ENCODE measurements around the gene CLDN5.

The CLDN5 gene

DNA sequence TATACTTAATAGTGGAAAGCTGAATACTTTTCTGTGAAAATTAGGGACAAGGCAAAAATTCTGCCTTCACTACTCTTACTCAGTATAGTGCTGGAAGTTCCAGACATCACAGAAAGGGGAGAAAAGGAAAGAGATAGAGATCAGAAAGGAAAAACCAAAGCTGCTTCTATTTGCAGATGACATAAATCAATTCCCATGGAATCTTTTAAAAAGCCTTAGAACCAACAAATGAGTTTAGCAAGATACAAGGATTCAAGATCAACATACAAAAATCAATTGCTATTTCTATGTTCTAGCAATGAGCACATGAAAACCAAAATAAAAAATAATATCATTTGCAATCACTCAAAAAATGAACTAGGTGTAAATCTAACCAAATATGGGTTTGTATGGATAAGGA, 16.2 kb upstream of the CLDN5 start:
- no peak for DNase-seq
- Histone ChIP-seq H2AFZ (ENCODE audit: low read depth, low read length) (no peak overlapping the region), H3K27me3 (ENCODE audit: insufficient read depth, low read length, poor library complexity) (no peaks in the 10 kb centered on the region), H3K4me1 (ENCODE audit: insufficient read depth, low read length) (no peaks in the 10 kb centered on the region), H3K4me3 (ENCODE audit: low read depth in 1 of 2, low read length in 2 of 2) (no peak overlapping the region), H3K79me2 (ENCODE audit: insufficient read depth, low read length) (no peaks in the 10 kb centered on the region), H3K9ac (ENCODE audit: low read depth, low read length) (no peak overlapping the region), H3K4me2 (ENCODE audit: insufficient read depth, low read length) (no peak overlapping the region), H3K9me3 (ENCODE audit: insufficient read depth, low read length, severe bottlenecking) (no peaks in the 10 kb centered on the region), H4K20me1 (ENCODE audit: insufficient read depth, low read length) (no peaks in the 10 kb centered on the region), H3K36me3 (ENCODE audit: insufficient read depth, low read length) (no peaks in the 10 kb centered on the region), H3K27ac (ENCODE audit: low read length) (no peak overlapping the region)
- ATAC-seq (ENCODE audit: insufficient read depth, low read depth), result no peak
- TF ChIP-seq CTCF (IDR thresholded peaks at IDR 0.05; ENCODE audit: borderline replicate concordance, extremely low read depth, low read length, poor library complexity, severe bottlenecking) (no peak), EZH2 (IDR thresholded peaks at IDR 0.05; ENCODE audit: borderline replicate concordance, low read depth, low read length, severe bottlenecking) (no peak)

DNA sequence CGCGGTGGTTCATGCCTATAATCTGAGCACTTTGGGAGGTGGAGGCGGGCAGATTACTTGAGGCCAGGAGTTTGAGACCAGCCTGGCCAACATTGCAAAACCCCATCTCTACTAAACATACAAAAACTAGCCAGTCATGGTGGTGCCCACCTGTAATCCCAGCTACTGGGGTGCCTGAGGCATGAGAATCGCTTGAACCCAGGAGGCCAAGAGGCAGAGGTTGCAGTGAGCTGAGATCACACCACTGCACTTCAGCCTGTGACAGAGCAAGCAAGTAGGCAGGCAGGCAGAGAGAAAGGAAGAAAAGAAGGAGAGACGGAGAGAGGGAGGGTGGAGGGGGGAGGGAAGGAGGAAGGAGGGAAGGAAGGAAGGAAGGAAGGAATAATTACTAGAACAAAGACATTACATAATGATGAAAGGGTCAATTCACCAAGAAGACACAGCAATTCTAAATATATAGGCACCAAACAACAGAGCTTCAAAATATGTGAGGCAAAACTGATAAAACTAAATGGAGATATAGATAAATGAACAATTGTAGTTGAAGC, 13.8 kb upstream of the CLDN5 start:
- DNase-seq (no peak), ATAC-seq (ENCODE audit: insufficient read depth, low read depth) (no peak)
- Histone ChIP-seq H3K4me1 (ENCODE audit: insufficient read depth, low read length) (peaks cover 7% of the 10 kb centered on the region; the same call in 1 of the 2 replicates), H2AFZ (ENCODE audit: low read depth, low read length) (no peak overlapping the region), H3K79me2 (ENCODE audit: insufficient read depth, low read length) (no peaks in the 10 kb centered on the region), H3K27me3 (ENCODE audit: insufficient read depth, low read length, poor library complexity) (no peaks in the 10 kb centered on the region), H3K36me3 (ENCODE audit: insufficient read depth, low read length) (no peaks in the 10 kb centered on the region), H4K20me1 (ENCODE audit: insufficient read depth, low read length) (no peaks in the 10 kb centered on the region), H3K27ac (ENCODE audit: low read length) (no peak overlapping the region), H3K9me3 (ENCODE audit: insufficient read depth, low read length, severe bottlenecking) (no peaks in the 10 kb centered on the region), H3K4me2 (ENCODE audit: insufficient read depth, low read length) (no peak overlapping the region), H3K4me3 (ENCODE audit: low read depth in 1 of 2, low read length in 2 of 2) (no peak overlapping the region), H3K9ac (ENCODE audit: low read depth, low read length) (no peak overlapping the region)
- TF ChIP-seq CTCF (IDR thresholded peaks at IDR 0.05; ENCODE audit: borderline replicate concordance, extremely low read depth, low read length, poor library complexity, severe bottlenecking) (no peak), EZH2 (IDR thresholded peaks at IDR 0.05; ENCODE audit: borderline replicate concordance, low read depth, low read length, severe bottlenecking) (no peak)

- Histone ChIP-seq H3K36me3 (ENCODE audit: insufficient read depth, low read length) (no peaks in the 10 kb centered on the region), H3K79me2 (ENCODE audit: insufficient read depth, low read length) (no peaks in the 10 kb centered on the region), H3K27me3 (ENCODE audit: insufficient read depth, low read length, poor library complexity) (no peaks in the 10 kb centered on the region), H3K4me2 (ENCODE audit: insufficient read depth, low read length) (no peak overlapping the region), H3K9me3 (ENCODE audit: insufficient read depth, low read length, severe bottlenecking) (no peaks in the 10 kb centered on the region), H2AFZ (ENCODE audit: low read depth, low read length) (no peak overlapping the region), H3K4me1 (ENCODE audit: insufficient read depth, low read length) (peaks cover 7% of the 10 kb centered on the region; the same call in 1 of the 2 replicates), H3K4me3 (ENCODE audit: low read depth in 1 of 2, low read length in 2 of 2) (no peak overlapping the region), H3K27ac (ENCODE audit: low read length) (no peak overlapping the region), H4K20me1 (ENCODE audit: insufficient read depth, low read length) (no peaks in the 10 kb centered on the region), H3K9ac (ENCODE audit: low read depth, low read length) (no peak overlapping the region)
- DNase-seq, result no peak
- TF ChIP-seq EZH2 (IDR thresholded peaks at IDR 0.05; ENCODE audit: borderline replicate concordance, low read depth, low read length, severe bottlenecking), result no peak
- no peak for TF ChIP-seq CTCF (IDR thresholded peaks at IDR 0.05; ENCODE audit: borderline replicate concordance, extremely low read depth, low read length, poor library complexity, severe bottlenecking)
- no peak for ATAC-seq (ENCODE audit: insufficient read depth, low read depth)
These were observed 12.4 kb upstream of the CLDN5 start for GRCh38 chr22:19536564-19536963.

Measured in DND-41 (cell line).